DOHH2 (cell line): Measurements from ENCODE around the gene C10orf143.

Experiments
- CTCF ChIP-seq: fragments of 200-600 bp; sonication (generic); IDR thresholded peaks from one replicate; pipeline ENCODE4 v1.5.1; 2014; ENCODE audit warnings: antibody characterized with exemption, mild to moderate bottlenecking, low read depth, low read length; ENCODE audit not compliant: poor library complexity, severe bottlenecking
- EZH2phosphoT487 ChIP-seq: fragments of 200-600 bp; sonication (generic); IDR thresholded peaks from 2 replicates; pipeline ENCODE4 v1.6.1; 2017; ENCODE audit warnings: borderline replicate concordance, mild to moderate bottlenecking, antibody characterized with exemption, low read length, moderate library complexity, mixed read lengths

GRCh38 chr10:130022086-130022485, 88.5 kb downstream of the C10orf143 start:
- TF ChIP-seq CTCF (no peak), EZH2phosphoT487 (no peak)
